T-helper 1 cell (primary cell): Measurements from ENCODE around the gene ST7.
"Not testable (repeated sequence)": the region's sequence is repeated elsewhere in the genome, so short reads cannot be mapped to it uniquely, and the experiment has no call there.

Experiments used
- DNase-seq, 5 donors: peaks; one replicate each; pipeline ENCODE4 v3.0.0-alpha.2; 2012 to 2020

ST7 gene

GRCh38 chr7:117241088-117241487 is 287.8 kb downstream of the ST7 start:
- DNase-seq: no peak

- no peak for DNase-seq
Measured at GRCh38 chr7:117243390-117243789, 290.1 kb downstream of the ST7 start.

GRCh38 chr7:117245703-117246102 is 292.4 kb downstream of the ST7 start:
- DNase-seq: not testable (repeated sequence)

GRCh38 chr7:117247809-117248208 is 294.5 kb downstream of the ST7 start:
- DNase-seq: no peak

GRCh38 chr7:117248829-117249228 is 295.5 kb downstream of the ST7 start:
- no peak for DNase-seq

GRCh38 chr7:117249696-117250095 is 296.4 kb downstream of the ST7 start:
- DNase-seq: no peak

GRCh38 chr7:117250245-117250644 is 296.9 kb downstream of the ST7 start:
- DNase-seq: no peak

GRCh38 chr7:117250801-117251200 is 297.5 kb downstream of the ST7 start:
- DNase-seq: no peak

GRCh38 chr7:117251687-117252086 is 298.4 kb downstream of the ST7 start:
- no peak for DNase-seq

GRCh38 chr7:117259615-117260014 is 306.3 kb downstream of the ST7 start:
- DNase-seq: no peak

- no peak for DNase-seq
Measured at GRCh38 chr7:117262546-117262945, 309.2 kb downstream of the ST7 start.

GRCh38 chr7:117264716-117265115 is 311.4 kb downstream of the ST7 start:
- no peak for DNase-seq

GRCh38 chr7:117269417-117269816 is 316.1 kb downstream of the ST7 start:
- DNase-seq: no peak

GRCh38 chr7:117269886-117270285 is 316.6 kb downstream of the ST7 start:
- DNase-seq: no peak

GRCh38 chr7:117270371-117270770 is 317.1 kb downstream of the ST7 start:
- no peak for DNase-seq

GRCh38 chr7:117271566-117271965 is 318.3 kb downstream of the ST7 start:
- DNase-seq: no peak

- DNase-seq: no peak
Measured at GRCh38 chr7:117272017-117272759, 318.9 kb downstream of the ST7 start.

- DNase-seq: no peak
Measured at GRCh38 chr7:117273325-117273724, 320.0 kb downstream of the ST7 start.

- DNase-seq: no peak
Measured at GRCh38 chr7:117273814-117274225, 320.5 kb downstream of the ST7 start.

- no peak for DNase-seq
Measured at GRCh38 chr7:117274951-117275350, 321.6 kb downstream of the ST7 start.

- DNase-seq: no peak
Measured at GRCh38 chr7:117277576-117277975, 324.3 kb downstream of the ST7 start.

- no peak for DNase-seq
Measured at GRCh38 chr7:117278040-117278439, 324.7 kb downstream of the ST7 start.

GRCh38 chr7:117279203-117279602 is 325.9 kb downstream of the ST7 start:
- DNase-seq: no peak
